NCI-H748 treated with DMSO at 0.1 percent for 48 hours (cell line): ENCODE measurements around the gene KIF1A.
"Not testable (repeated sequence)": the region's sequence is repeated elsewhere in the genome, so short reads cannot be mapped to it uniquely, and the experiment has no call there.

Experiments
- DNase-seq: peaks from one replicate; lab custom pipeline; 2025; lab: John Stamatoyannopoulos, UW

Gene KIF1A

DNA sequence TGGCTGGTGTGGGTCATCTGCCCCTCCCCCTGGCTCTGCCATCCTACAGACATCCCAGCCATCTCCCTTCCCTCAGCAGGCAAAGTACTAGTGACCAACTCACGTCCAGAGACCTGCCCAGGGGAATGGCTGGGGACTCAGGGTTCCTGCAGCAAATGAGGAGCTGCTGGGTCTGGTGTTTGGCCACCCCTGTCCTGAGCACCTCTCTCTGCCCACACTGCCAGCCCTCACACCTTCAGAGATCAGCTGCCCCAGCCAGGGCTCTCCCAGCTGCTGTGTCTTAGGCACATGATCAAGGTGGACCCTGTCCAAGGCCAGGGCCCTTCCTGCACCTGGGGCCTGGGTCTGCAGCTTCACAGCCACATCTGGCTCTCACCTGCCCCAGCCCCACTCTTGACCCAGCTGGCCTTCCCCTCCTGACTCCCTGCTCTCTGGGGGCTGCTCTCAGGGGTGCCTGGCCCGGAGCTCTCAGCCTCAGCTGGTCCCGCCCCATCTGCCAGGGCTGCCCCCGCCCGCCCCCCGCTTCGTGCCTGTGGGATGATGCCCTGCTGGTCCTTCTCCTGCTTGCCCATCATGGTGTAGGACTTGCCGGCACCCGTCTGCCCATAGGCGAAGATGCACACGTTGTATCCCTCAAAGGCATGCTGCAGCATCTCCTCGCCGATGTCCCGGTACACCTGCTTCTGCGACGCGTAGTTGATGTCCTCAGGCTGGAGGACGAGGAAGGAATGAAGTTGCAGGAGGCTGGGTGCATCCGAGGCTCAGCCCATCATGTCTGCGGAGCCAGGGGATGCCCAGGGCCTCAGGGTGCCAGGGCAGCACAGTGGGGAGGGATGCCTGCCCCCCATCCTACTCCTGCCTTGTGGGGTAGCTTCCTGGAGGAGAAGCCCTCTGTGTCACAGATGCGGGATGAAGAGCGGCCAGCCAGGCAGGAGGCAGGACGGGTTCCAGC is 32.2 kb downstream of the KIF1A start:
- DNase-seq = no peak

DNA sequence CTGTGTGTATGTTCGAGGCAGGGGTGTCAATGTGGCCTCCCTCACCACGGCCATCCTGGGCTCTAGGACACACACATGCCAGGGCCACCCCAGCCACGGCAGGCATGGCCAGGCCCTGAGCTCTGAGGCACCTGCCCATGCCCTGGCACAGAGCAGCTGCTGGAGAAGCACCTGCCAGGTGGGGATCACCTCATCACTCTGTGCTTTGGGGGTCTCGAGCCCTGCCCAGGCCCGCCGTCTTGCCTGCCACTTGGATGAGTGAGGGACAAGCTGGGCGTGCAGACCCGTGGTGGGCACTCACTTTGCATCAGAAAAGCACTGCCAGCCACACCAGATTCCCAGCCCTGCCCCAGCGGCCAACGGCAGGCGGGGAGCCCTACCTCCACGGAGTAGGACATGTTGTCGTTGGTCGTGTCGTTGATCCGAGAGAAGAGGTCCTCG is 33.1 kb downstream of the KIF1A start:
- no peak for DNase-seq

DNA sequence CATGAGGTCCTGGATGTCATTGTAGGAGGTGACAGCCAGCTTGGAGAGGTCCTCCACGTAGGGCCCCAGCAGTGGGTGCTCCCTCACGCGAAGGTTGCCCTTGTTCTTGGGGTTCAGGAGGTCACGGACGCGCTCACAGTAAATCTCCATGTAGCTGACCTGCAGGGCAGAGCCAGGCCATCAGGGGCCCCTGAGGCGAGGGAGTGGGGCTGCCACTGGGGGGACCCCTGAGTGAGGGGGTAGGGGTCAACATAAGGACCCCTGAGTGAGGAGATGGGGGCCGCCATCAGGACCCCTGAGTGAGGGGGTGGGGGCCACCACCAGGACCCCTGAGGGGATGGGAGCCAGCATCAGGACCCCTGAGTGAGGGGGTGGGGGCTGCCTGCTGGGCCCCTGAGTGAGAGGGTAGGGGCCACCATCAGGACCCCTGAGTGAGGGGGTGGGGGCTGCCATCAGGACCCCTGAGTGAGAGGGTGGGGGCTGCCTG is 33.6 kb downstream of the KIF1A start:
- DNase-seq = no peak

DNA sequence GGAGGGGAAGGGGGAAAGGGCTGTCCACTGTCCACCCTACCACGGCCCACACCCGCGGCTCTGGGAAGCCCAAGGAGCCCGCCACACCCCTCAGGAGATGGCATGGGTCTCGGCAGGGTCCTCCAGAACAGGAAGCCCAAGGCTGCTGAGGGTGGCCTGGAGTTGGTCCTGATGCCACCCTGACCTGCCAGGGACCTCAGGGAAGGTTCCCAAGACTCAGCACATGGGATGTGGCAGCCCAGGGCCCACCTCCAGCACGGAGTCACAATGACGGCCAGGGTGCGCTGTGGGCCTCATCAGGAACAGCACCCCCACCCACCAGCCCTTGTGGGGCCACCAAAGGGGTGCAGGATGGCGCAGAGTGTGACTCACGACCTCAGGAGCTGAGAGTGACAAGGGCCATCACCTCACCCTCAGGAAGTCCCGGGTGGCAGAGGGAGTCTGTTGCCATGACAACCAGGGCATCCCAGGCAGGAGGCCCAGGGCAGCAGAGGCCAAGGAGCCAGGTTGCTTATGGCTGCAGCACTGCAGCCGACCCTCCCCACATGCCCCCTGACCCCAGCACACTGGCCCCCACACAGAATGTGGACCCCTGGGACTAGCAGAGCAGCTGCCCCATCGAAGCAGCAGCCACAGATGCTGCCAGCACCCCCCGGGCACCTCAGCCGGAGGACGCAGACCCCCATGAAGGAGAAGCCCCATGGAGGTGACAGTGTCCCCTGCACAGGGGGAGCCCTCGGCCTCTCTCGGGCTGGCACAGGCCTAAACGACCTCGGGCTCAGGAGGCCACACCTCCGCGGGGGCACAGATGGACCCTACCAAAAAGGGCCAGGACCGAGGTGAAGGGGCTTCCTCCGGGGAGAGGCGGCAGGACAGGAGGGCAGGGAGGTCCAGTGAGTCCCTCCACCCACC is 34.3 kb downstream of the KIF1A start:
- DNase-seq = no peak

DNA sequence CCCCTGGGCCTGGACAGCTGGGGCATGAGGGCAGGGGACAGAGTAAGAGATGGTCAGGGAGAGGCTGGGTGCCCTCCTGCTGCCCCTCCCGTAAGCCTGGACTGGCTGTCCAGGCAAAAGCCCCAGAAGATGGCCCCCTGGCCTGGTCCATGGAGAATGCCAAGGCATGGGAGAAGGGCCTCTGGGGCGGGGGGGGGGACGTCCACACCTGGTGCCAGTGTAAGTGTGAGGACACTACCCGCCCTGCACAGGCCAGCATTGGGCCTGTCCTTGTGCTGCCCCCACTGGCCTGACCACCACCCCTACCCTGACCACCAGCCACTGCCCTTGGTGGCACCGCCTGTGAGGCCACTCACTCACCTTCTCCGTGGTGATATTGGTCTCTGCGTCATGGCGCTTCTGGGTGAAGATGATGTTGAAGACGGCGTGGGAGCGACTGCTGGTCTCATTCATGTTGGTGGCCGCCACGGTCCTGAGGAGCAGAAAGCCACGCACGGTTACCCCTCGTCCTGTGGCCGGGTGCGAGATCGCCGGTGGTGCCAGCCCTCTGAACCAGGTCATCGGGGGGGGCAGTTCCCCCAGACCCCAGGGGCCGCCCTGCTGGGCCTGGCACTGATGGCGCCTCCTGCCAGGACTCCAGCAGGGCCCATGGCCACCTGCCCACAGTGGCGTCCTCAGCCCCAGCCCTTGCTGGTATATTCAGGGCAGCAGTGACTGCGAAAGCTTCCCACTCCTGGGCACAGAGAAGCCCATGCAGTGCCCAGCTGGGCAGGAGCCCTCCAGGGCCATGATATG is 35.2 kb downstream of the KIF1A start:
- DNase-seq = no peak

DNA sequence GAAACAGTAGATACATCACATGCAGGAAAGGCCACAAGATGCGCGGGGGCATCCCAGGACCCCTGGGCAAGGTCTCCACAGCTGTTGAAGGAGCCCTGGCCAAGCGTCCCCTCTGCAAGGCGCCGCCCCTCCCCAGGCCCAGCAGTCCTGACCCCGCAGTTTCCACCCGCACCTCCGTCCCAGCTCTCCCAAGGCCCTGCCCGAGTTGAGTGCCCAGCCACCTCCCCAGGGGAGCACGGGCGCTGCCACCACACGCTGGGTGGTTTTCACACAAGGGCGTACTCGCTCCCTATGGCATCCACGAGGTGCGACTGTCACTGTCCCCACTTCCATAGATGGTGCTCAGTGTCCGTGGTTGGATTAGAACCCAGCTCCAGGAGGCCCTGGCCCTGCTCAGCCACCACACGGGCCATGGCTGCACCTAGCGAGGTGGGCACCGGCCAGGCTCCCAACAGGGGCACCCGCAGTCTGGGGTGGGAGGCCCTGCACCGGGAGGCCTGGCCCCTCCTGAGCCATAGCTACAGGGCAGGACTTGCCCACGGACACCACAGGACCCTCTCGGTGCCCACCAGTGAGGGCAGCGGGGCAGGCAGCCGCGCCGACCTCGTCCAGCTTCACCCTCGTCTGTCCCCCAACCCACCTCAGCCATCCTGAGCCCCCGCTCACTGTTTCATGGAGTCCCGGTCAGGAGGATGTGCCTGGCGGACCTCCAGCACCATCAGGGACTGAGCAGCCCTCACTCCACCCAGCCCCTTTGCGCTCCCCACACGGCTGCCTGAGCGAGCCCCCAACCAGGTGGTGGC is 36.0 kb downstream of the KIF1A start:
- DNase-seq = no peak

DNA sequence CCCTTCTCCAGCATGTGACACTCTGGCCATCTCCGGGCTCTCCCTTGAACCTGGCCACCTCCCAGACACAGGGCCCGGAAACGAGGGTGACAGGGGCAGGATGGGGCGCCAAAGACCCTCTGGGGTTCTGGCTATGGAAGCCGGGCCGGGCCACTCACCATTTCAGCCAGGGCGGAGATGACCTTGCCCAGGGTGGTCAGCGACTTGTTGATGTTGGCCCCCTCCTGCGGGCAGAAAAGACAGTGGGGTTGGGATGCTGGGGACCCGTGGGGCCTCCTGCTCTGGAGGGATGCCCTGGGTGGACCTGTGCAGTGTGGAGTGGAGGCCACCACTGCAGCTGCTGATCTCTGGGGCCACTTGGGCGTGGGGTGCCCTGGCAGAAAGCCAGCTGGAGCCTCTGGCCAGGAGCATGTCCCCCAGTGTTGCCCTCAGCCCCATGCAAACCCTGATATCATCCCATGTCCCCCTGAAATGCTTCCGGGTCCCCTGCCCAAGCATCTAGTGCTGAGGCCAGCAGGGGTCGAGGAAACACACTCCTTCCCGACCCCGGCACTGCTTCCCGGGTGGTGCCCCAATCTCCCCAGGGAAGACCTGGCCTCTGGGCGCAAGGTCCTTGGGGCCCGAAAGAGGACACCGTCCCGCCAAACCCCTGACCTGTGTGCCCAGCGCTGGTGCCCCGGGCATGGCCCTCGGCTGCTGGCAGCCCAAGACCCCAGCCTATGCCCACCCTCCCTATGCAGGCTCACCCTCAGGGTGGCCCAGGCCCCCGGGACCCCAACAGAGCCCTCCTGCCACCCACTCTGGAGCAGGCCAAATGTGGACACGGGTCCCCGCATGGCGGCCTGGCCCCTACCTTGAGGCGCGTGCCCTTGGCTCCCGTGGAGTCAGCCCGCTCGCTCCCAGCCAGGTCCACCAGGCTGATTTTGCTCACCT is 36.9 kb downstream of the KIF1A start:
- no peak for DNase-seq

DNA sequence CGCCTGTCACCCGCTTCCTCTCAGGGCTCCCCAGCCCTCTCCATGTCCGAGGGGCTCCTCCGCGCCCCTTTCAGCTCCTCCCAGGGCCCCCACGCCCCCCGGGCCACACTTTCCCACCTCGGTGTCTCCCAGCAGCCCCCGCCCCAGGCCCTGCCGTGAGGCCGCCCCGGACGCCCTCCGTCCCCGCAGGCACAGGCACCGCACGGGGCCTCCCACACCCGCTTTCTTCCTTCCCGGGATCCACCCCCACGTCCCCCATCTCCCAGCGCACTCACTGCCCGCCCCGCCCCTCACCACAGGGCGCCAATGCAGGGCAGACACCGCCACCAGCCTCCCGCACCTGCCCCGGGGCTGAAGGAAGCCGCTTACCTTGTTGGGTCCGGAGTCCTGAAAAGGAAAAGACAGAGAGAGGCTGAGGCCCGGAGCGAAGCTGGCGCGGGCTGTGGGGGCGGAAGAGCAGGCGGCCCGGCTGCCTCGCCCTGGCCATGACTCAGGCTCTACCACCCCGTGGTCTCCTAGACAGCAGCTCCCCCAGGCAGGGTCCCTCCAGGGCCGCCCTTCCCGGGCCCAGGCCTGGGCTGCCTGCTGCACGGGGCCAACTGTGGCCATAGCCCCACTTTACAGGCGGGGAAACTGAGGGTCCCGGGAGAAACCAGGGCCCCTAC is 37.7 kb downstream of the KIF1A start:
- DNase-seq = no peak

DNA sequence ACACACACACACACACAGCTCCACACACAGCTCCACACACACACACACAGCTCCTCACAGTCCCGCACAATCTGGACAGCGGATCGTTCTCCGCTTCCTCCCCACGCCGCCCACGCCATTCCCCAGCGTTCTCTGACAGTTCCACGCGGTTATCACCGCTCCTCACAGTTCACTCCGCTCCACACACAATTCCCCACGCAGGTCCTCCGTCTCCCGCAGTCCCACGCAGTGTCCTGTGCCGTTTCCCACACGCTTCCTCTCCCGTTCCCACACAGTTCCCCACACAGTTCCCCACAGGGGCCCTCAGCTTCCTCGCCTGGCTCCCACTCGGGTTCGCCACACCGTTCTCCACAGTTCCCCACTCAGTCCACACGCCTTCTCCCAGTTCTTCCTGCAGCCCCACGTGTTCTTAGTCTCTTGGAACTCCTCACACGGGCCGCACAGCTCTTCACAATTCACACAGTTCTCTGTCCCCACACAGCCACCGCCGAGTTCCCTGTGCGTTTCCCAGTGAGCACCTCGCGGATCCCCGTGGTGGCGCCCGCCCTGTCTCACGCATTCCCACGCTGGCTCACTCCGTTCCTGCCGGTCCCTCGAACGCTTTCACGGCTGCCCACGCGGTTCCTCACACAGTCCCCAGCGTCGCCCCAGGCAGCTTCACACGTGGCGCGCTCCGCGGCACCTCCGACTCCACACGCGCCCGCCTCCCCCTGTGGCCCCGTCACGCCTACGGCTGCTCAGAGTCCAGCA is 38.4 kb downstream of the KIF1A start:
- DNase-seq = no peak

DNA sequence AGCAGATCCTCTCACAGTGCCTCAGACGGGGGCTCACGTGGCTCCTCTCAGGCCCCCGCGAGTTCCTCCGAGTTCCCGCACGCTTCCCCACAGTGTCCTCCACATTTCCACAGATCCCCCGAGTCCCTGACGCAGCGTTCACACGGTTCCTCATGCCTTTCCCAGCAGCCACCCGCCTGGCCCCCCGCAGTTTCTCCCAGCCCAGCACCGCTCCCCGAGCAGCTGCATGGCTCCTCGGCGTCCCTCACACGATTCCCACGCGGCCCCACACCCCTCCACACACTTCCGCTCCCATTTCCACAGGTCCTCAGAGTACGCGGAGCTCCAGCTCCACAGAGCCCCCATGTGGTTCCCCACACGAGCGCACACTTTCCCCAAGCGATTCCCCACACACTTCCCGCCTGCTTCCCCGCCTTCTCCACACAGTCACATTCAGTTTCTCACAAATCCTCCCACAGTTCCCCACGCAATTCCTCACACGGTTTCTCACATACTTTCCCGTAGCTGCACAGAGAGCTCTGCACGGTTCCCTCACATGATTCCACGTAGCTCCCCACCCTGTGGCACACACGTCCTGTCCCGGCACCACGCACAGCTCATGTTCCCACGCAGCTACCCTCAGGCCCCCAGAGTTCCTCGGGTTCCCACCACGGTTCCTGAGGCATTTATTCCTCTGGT is 39.9 kb downstream of the KIF1A start:
- DNase-seq = no peak

DNA sequence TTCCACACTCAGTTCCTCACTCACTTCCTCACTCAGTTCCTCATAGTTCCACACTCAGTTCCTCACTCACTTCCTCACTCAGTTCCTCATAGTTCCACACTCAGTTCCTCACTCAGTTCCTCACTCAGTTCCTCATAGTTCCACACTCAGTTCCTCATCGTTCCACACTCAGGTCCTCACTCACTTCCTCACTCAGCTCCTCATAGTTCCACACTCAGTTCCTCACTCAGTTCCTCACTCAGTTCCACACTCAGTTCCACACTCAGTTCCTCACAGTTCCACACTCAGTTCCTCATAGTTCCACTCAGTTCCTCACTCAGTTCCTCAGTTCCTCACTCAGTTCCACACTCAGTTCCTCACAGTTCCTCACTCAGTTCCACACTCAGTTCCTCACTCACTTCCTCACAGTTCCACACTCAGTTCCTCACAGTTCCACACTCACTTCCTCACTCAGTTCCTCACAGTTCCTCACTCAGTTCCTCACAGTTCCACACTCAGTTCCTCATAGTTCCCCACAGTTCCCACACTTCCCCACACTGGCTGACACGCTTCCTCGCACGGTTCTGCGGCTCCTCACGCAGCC is 40.7 kb downstream of the KIF1A start:
- DNase-seq = not testable (repeated sequence)

DNA sequence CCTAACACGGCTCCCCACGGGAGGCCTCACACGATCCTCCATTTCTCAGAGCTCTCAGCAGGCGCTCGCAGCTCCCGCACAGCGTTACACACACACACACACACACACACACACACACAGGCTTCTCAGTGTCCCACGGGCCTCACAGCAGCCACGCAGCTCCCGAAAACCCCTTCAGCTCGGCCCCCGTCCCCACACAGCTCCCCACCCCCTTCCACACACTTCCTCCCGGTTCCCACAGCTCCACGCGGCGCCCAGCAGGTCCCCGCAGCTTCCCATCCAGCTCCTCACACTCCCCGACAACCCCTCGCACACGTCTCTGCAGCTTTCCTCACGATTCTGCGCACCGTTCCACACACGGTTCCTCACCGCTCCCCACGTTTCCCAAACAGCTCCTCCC is 41.6 kb downstream of the KIF1A start:
- DNase-seq = no peak

DNA sequence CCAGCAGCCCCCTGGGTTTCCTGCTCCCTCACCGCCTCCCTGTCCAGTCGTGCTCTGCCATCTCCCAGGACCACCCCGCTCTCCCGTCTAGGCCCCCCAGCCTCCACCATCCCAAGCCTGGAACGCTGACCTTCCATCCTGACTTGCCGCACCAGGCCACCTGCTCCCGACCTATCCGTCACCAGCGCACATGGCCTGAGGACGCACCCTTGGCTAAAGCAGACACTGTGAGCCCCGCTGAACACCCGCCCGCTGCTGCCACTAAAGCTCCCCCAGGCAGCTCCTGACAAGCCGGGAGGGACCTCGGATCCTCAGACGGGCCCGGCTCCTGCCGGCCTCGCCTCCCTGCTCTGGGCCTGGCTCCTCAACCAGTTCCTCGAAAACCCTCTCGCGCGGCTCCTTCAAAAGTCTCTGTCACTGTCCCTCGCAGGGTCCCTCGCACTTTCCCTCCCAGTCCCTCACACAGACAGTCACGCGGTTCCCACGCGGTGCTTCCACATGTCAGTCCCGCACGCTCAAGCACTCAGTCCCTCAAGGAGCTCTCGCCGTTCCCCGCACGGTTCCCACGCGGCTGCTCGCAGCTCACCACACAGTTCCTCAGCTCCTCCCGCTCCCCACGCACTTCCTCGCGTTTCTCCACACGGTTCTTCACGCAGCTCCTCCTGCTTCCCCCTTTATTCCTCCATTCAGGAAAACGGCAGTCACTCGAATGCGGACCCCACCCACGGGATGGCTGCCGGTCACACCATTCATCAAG is 42.4 kb downstream of the KIF1A start:
- DNase-seq = no peak

DNA sequence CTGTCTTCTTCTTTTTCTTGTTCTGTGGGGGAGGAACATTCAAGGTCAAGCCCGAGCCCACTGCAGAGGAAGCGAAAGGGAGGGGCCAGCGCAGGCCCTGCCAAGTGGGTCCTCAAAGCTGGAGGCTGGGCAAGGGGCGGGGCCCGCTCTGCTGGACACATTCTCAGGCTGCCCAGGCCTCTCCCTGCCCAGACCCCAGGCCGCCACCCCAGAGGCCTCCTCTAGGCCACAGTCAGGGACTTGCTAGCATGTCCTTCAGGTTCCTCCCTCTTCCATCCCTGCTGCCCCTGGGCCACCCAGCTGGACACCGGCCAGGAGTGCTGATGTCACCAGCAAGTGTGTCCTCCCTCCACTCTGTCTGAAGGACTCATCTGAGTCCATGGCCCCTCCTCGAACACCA is 44.1 kb downstream of the KIF1A start:
- no peak for DNase-seq

DNA sequence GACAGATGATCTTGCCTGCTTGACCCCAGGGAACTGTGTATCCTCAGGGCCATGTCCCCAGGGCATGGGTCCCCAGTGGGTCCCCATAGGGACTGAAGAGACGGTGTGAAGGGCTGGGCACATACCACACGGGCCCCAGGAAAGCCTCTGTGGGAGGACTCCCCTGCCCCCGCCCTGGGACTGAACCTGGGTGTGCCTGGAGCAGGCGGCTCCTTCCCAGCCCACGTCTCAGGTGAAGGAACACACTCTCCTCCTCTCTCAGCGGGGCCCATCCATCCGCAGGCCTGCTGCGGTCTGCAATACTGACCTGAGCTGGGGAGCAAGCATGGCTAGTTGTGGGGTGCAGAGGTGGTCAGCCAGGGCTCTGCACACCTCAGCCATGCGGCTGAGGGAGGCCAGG is 45.2 kb downstream of the KIF1A start:
- DNase-seq = no peak

DNA sequence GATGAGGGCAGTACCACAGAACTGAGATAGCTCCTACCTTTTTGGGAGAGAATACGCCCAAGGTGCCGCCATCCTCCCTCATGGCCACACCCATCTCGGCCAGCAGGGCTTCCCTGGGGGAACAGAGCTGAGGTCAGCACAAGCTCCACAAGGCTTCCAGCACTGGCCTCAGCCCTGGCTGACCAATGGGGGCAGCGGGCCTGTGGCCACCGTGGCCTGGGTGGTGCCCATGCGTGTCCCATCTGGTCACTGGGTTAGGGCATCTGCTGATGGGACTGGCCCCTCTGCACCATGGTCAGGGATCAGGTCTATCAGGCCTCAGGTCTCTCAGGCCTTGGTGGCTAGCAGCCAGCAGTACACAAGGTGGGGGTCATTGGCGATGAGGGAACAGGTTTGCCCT is 50.9 kb downstream of the KIF1A start:
- DNase-seq = no peak

DNA sequence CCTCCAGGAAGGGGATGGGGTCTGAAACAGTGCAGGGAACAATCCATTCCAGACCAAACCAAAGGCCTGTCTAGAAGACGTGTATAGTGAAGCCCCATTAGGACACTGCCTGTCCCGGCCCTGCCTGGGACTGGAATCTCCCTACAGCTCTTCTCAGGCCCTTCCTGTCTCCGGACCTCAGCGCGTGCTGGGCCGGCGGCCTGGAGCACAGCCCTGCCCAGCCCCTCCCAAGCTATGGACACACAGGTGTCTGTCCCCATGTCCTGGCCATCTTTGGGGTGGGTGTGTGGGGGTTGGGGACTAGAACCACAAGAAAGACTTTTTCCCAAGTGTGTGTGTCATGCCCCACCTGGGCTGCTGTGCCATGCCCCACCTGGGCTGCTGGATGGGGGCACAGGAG is 51.8 kb downstream of the KIF1A start:
- DNase-seq = no peak
